Forelimb muscle (tissue), 1 donor: ENCODE results near the gene KAT5. TPM values are rescaled to one million over a fixed set of nuclear protein-coding genes. Genes with fewer than 3 reads are reported as not detected.
"Not testable (repeated sequence)": the region's sequence is repeated elsewhere in the genome, so short reads cannot be mapped to it uniquely, and the experiment has no call there.

Source experiments
- DNase-seq: peaks from one replicate; pipeline ENCODE4 v3.0.0-alpha.2; 2013; ENCODE audit warnings: low read depth
- polyA plus RNA-seq: library from polyadenylated mRNA; unstranded; fragments of 120-200 nt; gene quantifications from one replicate; pipeline ENCODE4 v1.2.1, GENCODE V29; 2013; ENCODE audit not compliant: insufficient read length

KAT5 gene
- polyA plus RNA-seq, 1 donor, result 38.0 TPM

- DNase-seq, result no peak
Observed at GRCh38 chr11:65709661-65710060, 2.4 kb upstream of the KAT5 start.

DNA sequence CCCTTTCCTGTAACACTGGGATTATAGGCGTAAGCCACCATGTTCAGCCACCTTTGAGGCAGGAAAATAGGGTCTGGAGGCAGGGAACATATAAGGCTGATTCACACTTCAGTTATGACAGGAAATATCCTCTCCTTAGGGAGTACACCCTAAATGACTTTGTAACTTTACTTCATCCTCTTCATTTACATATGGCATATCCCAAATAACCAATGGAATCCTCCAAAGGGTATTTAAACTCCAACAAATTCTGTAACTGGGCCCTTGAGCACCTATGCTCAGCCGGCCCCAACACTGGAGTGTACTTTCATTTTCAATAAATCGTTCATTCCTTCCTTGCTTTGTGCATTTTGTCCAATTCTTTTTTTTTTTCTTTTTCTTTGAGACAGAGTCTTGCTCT lies 1.6 kb upstream of the KAT5 start:
- no peak for DNase-seq

DNA sequence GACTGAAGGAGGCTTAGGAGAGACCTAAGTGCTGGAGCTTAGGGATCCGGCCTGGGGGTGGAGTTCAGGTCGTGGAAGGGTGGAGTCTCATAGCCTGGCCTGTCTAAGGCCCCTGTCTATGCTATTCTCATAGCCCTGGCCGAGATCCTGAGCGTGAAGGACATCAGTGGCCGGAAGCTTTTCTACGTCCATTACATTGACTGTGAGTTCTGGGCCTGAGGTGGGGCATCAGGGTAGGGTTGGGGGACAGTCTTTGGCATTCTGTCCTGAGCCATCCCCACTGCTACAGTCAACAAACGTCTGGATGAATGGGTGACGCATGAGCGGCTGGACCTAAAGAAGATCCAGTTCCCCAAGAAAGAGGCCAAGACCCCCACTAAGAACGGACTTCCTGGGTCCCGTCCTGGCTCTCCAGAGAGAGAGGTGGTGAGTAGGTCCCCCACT lies 603 bp downstream of the KAT5 start:
- no peak for DNase-seq

GRCh38 chr11:65713212-65713969 lies 1.3 kb downstream of the KAT5 start:
- no peak for DNase-seq

DNA sequence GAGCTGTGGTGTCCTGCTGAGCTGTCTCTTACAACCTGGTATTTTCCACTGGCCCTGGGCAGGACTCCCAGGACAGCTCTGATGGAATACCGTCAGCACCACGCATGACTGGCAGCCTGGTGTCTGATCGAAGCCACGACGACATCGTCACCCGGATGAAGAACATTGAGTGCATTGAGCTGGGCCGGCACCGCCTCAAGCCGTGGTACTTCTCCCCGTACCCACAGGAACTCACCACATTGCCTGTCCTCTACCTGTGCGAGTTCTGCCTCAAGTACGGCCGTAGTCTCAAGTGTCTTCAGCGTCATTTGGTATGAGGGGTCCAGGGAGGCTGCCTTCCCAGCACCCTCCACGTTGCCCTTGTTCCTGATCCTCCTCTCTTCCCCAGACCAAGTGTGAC lies 2.4 kb downstream of the KAT5 start:
- DNase-seq, result no peak

DNA sequence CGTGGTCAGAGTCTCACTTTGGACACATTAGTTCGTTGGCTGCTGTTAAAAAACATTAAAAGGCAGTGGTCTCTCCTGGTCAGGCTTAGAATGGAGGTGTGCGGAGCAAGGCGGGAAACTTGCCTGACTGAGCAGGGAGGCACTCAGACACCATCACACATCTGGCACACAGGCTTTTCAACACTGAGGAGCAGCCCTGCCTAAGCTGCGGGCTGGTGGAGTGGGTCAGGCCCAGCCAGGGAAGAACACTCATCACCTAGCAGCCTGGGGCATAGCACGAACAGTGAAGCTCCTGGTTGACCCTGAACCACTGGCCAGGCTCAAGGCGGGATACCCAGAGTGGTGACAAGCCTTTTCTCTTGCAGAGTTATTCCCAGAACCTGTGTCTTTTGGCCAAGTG lies 4.2 kb downstream of the KAT5 start:
- no peak for DNase-seq

DNA sequence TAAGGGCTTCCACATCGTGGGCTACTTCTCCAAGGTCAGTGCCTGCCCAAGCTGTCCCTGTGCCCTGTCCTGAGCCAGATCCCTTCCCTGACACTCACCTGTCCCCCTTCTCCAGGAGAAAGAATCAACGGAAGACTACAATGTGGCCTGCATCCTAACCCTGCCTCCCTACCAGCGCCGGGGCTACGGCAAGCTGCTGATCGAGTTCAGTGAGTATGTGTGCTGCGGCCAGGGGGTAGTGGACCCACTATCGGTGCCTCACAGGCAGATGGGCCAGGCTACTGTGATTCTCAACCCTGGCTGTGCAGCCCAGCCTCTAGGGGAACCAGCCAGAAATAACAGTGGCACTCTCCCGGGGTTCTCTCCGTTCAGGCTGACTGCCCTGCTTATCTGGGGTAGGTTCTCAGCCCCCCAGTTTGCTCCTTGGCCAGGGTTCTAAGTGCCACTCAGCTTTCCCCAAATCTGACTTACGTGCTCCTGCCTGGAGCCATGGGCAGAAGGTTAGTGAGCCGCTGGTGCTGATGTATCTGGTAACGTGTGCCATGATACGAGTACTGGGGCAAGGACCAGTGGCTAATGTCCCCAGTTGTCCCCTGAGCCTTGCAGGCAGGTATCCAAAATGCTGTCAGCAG lies 4.8 kb downstream of the KAT5 start:
- DNase-seq, result no peak

GRCh38 chr11:65717906-65718305 lies 5.9 kb downstream of the KAT5 start:
- no peak for DNase-seq

- no peak for DNase-seq
Observed at GRCh38 chr11:65718531-65718930, 6.5 kb downstream of the KAT5 start.

DNA sequence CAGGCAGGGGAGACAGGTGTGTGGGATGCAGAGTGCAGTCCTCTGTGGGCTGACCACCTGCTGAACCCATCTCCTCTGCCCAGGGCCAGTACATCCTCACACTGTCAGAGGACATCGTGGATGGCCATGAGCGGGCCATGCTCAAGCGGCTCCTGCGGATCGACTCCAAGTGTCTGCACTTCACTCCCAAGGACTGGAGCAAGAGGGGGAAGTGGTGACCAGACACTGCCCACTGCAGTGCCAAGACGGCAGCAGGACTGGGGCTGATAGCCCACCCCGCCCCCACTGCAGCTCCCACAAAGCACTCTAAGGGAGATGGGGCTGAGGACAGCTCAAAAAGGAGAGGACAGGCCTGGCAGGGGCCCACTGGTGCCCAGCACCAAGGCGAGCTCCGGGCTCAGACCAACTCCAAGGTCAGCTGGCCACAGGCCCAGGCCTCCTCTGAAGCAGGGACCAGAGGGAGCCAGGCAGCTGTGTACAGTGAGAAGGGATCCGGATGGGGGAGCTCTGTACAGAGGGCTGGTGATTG lies 7.0 kb downstream of the KAT5 start:
- DNase-seq, result no peak

DNA sequence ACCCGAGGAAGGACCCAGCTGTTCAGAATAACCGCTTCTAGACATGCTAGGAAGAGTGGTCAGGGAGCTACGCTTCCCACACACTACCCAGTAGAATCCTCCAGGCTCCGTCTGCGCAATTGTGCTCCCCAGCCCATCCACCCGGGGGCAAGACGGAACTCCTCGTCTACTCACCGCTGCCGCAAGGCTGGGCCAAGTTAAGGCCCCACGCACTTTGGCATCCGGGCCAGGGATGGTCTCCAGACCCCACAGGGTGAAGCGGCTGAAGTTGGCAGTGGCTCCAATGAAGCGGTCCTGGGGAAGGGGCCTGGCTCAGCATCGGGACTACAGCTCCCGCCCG lies 7.8 kb downstream of the KAT5 start:
- DNase-seq, result no peak

- peak; percentile 83 for DNase-seq
Observed at GRCh38 chr11:65720211-65720934, 8.3 kb downstream of the KAT5 start, which contains the start of gene RNASEH2C. Gene RNASEH2C (minus strand): TSS chr11:65720798. CDS start chr11:65720758, 40 bp downstream.

DNA sequence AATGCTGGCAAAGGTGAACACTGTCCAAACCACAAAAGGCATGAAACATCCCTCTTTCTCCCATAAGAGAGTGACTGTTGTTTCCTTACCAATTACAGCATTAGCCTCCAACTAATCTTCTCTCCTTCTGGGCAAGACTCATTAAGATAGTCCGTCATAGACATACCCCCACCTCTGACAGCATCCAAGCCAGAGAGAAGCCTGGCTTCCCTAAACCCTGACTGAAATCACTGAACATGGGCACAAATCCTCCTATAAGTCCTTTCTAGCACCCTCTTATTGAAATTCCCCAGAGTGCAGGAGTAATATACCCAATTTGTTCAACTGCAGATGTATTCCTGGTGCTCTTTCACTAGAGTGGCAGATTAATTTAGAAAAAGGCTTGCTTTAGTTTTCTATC lies 10.2 kb downstream of the KAT5 start:
- no peak for DNase-seq

DNA sequence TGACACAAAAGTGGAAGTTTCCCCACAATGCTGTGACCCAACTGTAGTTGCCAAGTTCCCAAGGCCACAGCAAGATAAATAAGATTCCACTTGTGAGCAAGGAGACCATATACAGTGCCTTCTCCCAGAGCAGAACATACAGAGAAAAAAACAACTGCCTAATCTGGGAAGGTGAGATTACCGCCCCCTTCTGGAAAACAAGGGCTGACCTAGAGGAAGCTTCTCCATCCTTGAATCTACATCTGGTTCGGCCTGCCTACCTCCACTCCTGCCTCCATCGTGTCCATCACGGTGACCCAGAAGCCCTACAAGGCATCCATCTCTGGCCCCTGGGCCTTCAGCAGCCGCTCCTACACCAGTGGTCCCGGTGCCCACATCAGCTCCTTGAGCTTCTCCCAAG lies 14.6 kb downstream of the KAT5 start:
- DNase-seq, result no peak

DNA sequence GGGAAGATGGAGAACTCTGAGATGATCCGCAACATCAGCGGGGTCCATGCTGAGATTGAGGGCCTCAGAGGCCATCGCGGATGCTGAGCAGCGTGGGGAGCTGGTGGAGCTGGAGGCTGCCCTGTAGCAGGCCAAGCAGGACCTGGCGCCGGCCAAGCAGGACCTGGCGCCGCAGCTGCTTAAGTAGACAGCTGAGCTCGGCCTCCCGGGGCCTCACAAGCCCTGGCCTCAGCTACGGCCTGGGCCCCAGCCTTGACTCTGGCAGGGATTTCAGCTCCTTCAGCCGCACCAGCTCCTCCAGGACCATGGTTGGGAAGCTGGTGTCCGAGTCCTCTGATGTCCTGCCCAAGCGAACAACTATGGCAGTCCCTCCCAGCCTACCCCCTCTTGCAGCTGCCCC lies 15.8 kb downstream of the KAT5 start:
- DNase-seq, result no peak

- no peak for DNase-seq
Observed at GRCh38 chr11:65730461-65730860, 18.4 kb downstream of the KAT5 start.

DNA sequence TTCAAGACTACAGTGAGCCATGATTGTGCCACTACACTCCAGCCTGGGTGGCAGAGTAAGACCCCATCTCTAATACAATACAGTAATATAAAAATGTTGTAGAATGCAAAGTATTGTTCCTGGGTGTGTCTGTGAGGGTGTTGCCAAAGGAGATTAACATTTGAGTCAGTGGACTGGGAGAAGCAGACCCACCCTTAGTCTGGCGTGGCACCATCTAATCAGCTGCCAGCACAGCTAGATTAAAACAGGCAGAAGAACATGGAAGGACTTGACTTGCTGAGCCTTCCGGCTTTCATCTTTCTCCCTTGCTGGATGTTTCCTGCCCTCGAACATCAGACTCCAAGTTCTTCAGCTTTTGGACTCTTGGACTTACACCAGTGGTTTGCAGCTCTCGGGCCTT lies 23.1 kb downstream of the KAT5 start:
- not testable (repeated sequence) for DNase-seq

GRCh38 chr11:65736810-65737209 lies 24.8 kb downstream of the KAT5 start:
- DNase-seq, result no peak

- DNase-seq, result no peak
Observed at GRCh38 chr11:65739022-65739421, 27.0 kb downstream of the KAT5 start.

DNA sequence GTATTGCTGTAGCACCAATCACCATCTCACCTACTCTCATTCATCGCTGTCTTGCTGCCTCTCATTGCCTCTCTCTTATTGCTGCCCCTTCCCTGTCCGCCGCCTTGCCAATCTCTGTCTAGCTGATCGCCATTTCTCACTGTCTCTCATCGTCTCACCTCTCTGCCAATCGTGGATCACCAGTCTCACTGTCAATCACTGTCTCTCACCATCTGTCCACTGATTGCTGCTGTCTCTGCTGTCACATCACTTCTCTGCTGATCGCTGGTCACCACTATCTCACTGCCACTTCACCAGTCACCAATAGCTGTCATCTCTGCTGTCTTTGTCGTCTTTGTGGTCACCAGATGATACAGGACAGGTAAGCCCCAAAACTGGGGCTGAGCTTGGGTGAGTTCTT lies 29.1 kb downstream of the KAT5 start:
- DNase-seq, result no peak

DNA sequence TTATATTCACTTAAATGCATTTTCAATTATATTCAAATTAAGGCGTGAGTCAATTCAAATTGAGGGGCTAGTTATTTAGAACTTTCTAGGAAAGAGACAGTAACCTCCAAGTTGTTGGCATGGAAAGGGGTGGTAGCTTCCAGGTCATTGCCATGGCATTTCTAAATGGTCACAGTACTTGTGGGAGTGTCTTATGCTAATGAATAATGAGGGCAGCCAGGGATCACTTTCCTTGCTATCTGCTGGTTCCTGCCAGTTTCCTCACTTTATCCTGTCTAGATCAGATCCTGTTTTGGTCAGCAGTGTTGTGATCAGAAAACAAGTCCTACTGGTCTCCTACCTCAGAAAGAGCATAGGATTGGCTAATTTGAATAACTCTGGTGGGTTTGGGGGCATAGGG lies 30.3 kb downstream of the KAT5 start:
- DNase-seq, result no peak

- no peak for DNase-seq
Observed at GRCh38 chr11:65743681-65744025, 31.6 kb downstream of the KAT5 start.
